Endothelial cell (in vitro differentiated cells): ENCODE measurements around the gene CDKL1. TPM values are rescaled to one million over a fixed set of nuclear protein-coding genes. Genes with fewer than 3 reads are reported as not detected.

Experiments
- DNase-seq: peaks from one replicate; pipeline ENCODE4 v3.0.0; 2021; ENCODE audit warnings: low spot score
- H3K27ac Mint-ChIP-seq: one replicate; pipeline ENCODE4 v1.8.0; 2021; ENCODE audit warnings: mixed read lengths, inconsistent platforms; ENCODE audit not compliant: unreplicated experiment
- H3K27me3 Mint-ChIP-seq: one replicate; pipeline ENCODE4 v1.8.0; 2021; ENCODE audit warnings: mild to moderate bottlenecking, moderate library complexity, mixed read lengths, inconsistent platforms; ENCODE audit not compliant: unreplicated experiment
- H3K36me3 Mint-ChIP-seq: one replicate; pipeline ENCODE4 v1.8.0; 2021; ENCODE audit warnings: mild to moderate bottlenecking, low read depth, mixed read lengths, inconsistent platforms; ENCODE audit not compliant: unreplicated experiment
- H3K4me1 Mint-ChIP-seq: one replicate; pipeline ENCODE4 v1.8.0; 2021; ENCODE audit warnings: mild to moderate bottlenecking, mixed read lengths, inconsistent platforms; ENCODE audit not compliant: unreplicated experiment
- H3K4me3 Mint-ChIP-seq: one replicate; pipeline ENCODE4 v1.8.0; 2021; ENCODE audit warnings: mild to moderate bottlenecking, mixed read lengths, inconsistent platforms; ENCODE audit not compliant: unreplicated experiment
- H3K9me3 Mint-ChIP-seq: one replicate; pipeline ENCODE4 v1.8.0; 2021; ENCODE audit warnings: mixed read lengths, inconsistent platforms; ENCODE audit not compliant: unreplicated experiment
- CTCF ChIP-seq: fragments of 200-600 bp; sonication (generic); IDR thresholded peaks from one replicate; pipeline ENCODE4 v1.5.0; 2021; ENCODE audit warnings: antibody characterized with exemption; ENCODE audit not compliant: unreplicated experiment
- microRNA-seq: library from miRNA; unstranded; fragments of <30 nt; microRNA quantifications from one replicate; pipeline ENCODE4, GENCODE V29; 2020; ENCODE audit not compliant: unreplicated experiment
- total RNA-seq: library from RNA; stranded (reverse); fragmentation: NEBNext Ultra II Directional; extraction: Animal tissue kit (Norgen Biotek cat#: 25700); gene quantifications from one replicate; pipeline ENCODE4 v1.2.1, GENCODE V29; 2021; ENCODE audit not compliant: unreplicated experiment

The CDKL1 gene
- total RNA-seq, 1 donor from 2014 or later, result 19.0 TPM

- Mint-ChIP-seq H3K9me3 (no peaks in the 10 kb centered on the region), H3K36me3 (no peaks in the 10 kb centered on the region), H3K27ac (no peak overlapping the region), H3K27me3 (no peaks in the 10 kb centered on the region), H3K4me1 (no peaks in the 10 kb centered on the region), H3K4me3 (no peak overlapping the region)
- no peak for DNase-seq
- TF ChIP-seq CTCF, result no peak
Observed at GRCh38 chr14:50285861-50286260, 110.8 kb downstream of the CDKL1 start.

Small RNAs within 50 kb of the gene (microRNA-seq; reads per million reads assigned to microRNA genes)
- 0.21 reads per million for gene MIR4504

Other genes with a start within 250 kb of the CDKL1 start
- 27.9 TPM for gene SOS2, start 165.3 kb downstream of the CDKL1 start, total RNA-seq
- 7.6 TPM for gene L2HGDH, start 84.7 kb downstream of the CDKL1 start, total RNA-seq
- 14.1 TPM for gene DMAC2L, start 84.6 kb downstream of the CDKL1 start, total RNA-seq
- 99.3 TPM for gene MAP4K5, start 135.7 kb upstream of the CDKL1 start, total RNA-seq
- gene ATL1, start 163.3 kb upstream of the CDKL1 start, total RNA-seq, result 4.7 TPM